Body of pancreas (tissue), 4 donors: ENCODE results near the gene PRIMA1. TPM values are rescaled to one million over a fixed set of nuclear protein-coding genes. Genes with fewer than 3 reads are reported as not detected.

ENCODE experiments used
- ATAC-seq: fragments of 150-250 bp; one replicate; pipeline ENCODE4 v1.9.1; 2016
- DNase-seq, 4 donors: peaks; one replicate each; pipeline ENCODE4 v3.0.0-alpha.2; 2019
- H3K27ac ChIP-seq, 4 donors: fragments of 200-600 bp; sonication (generic); 1 replicate in 3 of 4; 2 replicates in 1 of 4; pipeline versions ENCODE4 v1.5.1 to v1.6.1; 2016 to 2019; ENCODE audit warnings: mild to moderate bottlenecking in 1 of 4, mixed read lengths in 1 of 4, moderate library complexity in 1 of 4
- H3K27me3 ChIP-seq, 2 donors: fragments of 200-600 bp; sonication (generic); one replicate each; pipeline ENCODE4 v1.6.0; 2016; ENCODE audit warnings: mild to moderate bottlenecking in 1 of 2
- H3K36me3 ChIP-seq, 2 donors: fragments of 200-600 bp; sonication (generic); replicated peaks in 1 of 2; 2 replicates each; pipeline ENCODE4 v1.5.1; 2016; ENCODE audit warnings: low read depth in 2 of 2; ENCODE audit not compliant: insufficient read depth in 1 of 2
- H3K4me1 ChIP-seq: fragments of 200-600 bp; sonication (generic); one replicate; pipeline ENCODE4 v1.6.0; 2016
- H3K4me3 ChIP-seq, 2 donors: fragments of 200-600 bp; sonication (generic); 1 replicate in 1 of 2; 2 replicates in 1 of 2; pipeline ENCODE4 v1.5.1; 2016 to 2019
- H3K9me3 ChIP-seq, 3 donors: fragments of 200-600 bp; sonication (generic); 1 replicate in 2 of 3; 2 replicates in 1 of 3; pipeline ENCODE4 v1.5.1; 2016
- POLR2A ChIP-seq, 3 donors: fragments of 450-650 bp; IDR thresholded peaks; one replicate each; pipeline ENCODE4 v1.6.1; 2016; ENCODE audit warnings: antibody characterized with exemption in 3 of 3, mild to moderate bottlenecking in 2 of 3
- WGBS, 2 donors: methylation state at CpG; one replicate each; pipeline ENCODE4 v1.1.5; 2017; 5-methylcytosine and 5-hydroxymethylcytosine counted together
- intact Hi-C: fragments of 100-400 bp; cut with DNase I; formaldehyde crosslinking; loops from one replicate; pipeline ENCODE4 v1.15.1; 2023
- total RNA-seq, 2 donors: library from RNA; depleted of rRNA; stranded (reverse); fragments of >200 nt; gene quantifications; one replicate each; pipeline ENCODE4 v1.1.0, GENCODE V29; 2016
- TF ChIP-seq, protein P1 (sequence below), 7 experiments: fragments of 450-650 bp in 4 of 7; fragments of 200-600 bp in 3 of 7; sonication (generic) in 3 of 7; IDR thresholded peaks; one replicate each; pipeline ENCODE4 v1.5.1; 2016 to 2019; ENCODE audit warnings: antibody characterized with exemption in 7 of 7

The PRIMA1 gene
- total RNA-seq, 2 donors from 2014 or later = 0.26 to 0.33 TPM

DNA sequence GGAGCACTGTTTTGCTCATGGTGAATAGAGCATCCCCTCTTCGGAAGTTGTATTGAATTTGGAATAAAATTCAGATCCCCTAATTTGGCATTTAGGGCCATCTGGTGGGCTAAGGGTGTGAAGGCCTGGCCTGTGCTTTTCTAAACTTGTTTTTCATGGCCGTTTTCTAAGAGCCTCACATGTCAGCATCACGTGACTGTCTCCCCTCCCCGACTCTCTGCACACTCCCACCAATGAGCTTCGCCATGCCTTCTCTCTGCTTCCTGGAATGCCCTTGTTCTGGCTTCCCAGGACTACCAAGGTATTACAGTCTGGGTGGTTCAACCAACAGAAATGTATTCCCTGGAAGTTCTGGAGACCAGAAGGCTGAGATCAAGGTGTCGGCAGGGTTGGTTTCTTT lies 85.3 kb downstream of the PRIMA1 start:
- Histone ChIP-seq H3K4me1 (no peaks in the 10 kb centered on the region), H3K9me3 (no peaks in the 10 kb centered on the region), H3K36me3 (no peaks in the 10 kb centered on the region), H3K27ac (no peak overlapping the region), H3K4me3 (no peak overlapping the region), H3K27me3 (no peaks in the 10 kb centered on the region)
- no peak for DNase-seq
- intact Hi-C loops = no loop called here
- WGBS, 2 donors = 81 to 82% methylated on average over 6 of the region's 6 CpGs
- TF ChIP-seq, protein P1, sequence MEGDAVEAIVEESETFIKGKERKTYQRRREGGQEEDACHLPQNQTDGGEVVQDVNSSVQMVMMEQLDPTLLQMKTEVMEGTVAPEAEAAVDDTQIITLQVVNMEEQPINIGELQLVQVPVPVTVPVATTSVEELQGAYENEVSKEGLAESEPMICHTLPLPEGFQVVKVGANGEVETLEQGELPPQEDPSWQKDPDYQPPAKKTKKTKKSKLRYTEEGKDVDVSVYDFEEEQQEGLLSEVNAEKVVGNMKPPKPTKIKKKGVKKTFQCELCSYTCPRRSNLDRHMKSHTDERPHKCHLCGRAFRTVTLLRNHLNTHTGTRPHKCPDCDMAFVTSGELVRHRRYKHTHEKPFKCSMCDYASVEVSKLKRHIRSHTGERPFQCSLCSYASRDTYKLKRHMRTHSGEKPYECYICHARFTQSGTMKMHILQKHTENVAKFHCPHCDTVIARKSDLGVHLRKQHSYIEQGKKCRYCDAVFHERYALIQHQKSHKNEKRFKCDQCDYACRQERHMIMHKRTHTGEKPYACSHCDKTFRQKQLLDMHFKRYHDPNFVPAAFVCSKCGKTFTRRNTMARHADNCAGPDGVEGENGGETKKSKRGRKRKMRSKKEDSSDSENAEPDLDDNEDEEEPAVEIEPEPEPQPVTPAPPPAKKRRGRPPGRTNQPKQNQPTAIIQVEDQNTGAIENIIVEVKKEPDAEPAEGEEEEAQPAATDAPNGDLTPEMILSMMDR (IDR thresholded peaks at IDR 0.05) = no peak
- no peak for TF ChIP-seq POLR2A (IDR thresholded peaks at IDR 0.05)
- ATAC-seq = no peak

DNA sequence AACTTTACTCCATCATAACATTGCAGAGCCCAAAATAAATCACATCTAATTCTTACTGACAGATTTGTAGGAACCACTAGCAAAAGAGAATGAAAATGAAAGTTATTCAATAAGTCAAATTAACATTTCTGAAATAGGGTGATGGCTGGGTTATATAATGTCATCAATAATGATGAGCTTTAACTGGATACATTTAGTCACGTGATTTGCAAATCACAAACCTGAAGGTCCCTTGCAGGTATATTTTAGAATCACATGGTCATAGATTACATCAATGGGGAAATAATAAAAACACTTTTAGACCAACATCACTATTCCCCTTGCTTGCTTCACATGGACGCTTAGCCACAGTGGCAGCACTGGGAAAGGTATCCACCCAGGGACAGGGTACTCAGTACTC lies 86.7 kb downstream of the PRIMA1 start:
- Histone ChIP-seq H3K9me3 (no peaks in the 10 kb centered on the region), H3K4me1 (no peaks in the 10 kb centered on the region), H3K36me3 (no peaks in the 10 kb centered on the region), H3K4me3 (no peak overlapping the region), H3K27me3 (no peaks in the 10 kb centered on the region), H3K27ac (no peak overlapping the region)
- TF ChIP-seq POLR2A (IDR thresholded peaks at IDR 0.05) = no peak
- TF ChIP-seq, protein P1 (IDR thresholded peaks at IDR 0.05) = no peak
- WGBS, 2 donors = 86 to 88% methylated on average over 2 of the region's 2 CpGs
- intact Hi-C loops = no loop called here
- DNase-seq (no peak), ATAC-seq (no peak)

GRCh38 chr14:93700928-93701327 lies 87.4 kb downstream of the PRIMA1 start:
- DNase-seq = no peak

DNA sequence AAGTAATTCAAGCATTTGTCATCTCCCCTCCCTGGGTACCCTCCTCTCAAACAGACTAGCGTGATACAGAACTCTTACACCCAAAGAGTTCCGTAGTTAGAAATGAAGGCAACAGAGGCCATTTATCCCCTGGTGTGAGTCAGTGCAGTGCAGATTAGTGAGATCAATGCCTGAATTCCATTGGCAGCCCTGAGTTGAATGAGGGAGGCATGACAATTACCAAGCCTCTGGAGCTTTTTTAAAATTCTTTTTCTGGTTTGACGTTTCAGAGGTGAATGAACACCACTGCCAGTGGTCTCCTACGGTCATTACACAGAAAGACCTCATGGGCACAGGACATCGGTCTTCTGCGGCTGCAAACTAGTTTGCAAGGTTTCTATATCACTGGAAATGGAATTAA lies 94.4 kb downstream of the PRIMA1 start:
- Histone ChIP-seq H3K36me3 (no peaks in the 10 kb centered on the region), H3K4me1 (no peaks in the 10 kb centered on the region), H3K27me3 (no peaks in the 10 kb centered on the region), H3K4me3 (no peak overlapping the region), H3K9me3 (no peaks in the 10 kb centered on the region), H3K27ac (no peak overlapping the region)
- ATAC-seq (no peak), DNase-seq (no peak)
- intact Hi-C loops = no loop called here
- 57 to 65% methylated on average over 6 of the region's 6 CpGs for WGBS, 2 donors
- TF ChIP-seq, protein P1 (IDR thresholded peaks at IDR 0.05) = no peak
- TF ChIP-seq POLR2A (IDR thresholded peaks at IDR 0.05) = no peak

More at GRCh38 chr14:93700928-93701327, 87.4 kb downstream of the PRIMA1 start:
- Histone ChIP-seq H3K27me3 (no peaks in the 10 kb centered on the region), H3K9me3 (no peaks in the 10 kb centered on the region), H3K4me3 (no peak overlapping the region), H3K27ac (no peak overlapping the region), H3K4me1 (no peaks in the 10 kb centered on the region), H3K36me3 (no peaks in the 10 kb centered on the region)
- intact Hi-C loops = no loop called here
- no peak for ATAC-seq
- TF ChIP-seq, protein P1 (IDR thresholded peaks at IDR 0.05) = no peak
- TF ChIP-seq POLR2A (IDR thresholded peaks at IDR 0.05) = no peak

DNA sequence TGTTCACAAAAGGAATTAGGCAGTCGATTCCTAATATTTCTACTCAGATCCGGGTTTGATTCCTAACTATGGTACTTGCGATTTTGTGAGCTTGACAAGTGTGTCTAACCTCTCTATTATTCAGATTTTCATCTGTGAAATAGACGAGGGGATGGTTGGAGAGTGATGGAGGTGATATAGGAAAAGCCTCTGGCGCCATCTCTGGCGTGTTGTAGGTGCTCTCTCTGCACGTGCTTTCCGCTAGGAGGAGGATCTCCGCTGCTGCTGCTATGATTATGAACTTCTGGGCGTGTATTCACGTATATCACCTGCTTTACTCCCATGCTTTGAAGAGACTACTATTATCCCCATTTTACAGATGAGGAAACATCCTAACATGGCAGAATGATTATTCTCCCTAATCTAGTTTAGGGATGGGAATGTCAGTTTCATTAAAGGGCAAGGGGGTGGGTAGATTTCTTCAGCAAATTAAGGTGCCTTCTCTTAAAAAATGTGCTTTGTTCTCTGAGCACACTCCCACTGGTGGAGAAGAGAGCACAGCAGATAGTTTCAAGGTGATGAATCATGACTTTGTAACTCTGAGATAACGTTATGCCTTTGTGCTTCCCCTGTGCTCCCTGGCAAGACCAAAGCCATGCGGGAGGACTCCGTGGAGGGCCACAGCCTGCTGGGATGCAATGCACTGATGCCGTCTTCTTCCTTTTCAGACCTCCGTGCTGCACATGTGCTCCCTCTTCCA lies 97.1 kb downstream of the PRIMA1 start:
- ATAC-seq (no peak), DNase-seq (no peak)
- Histone ChIP-seq H3K27ac (no peak overlapping the region), H3K9me3 (no peaks in the 10 kb centered on the region), H3K27me3 (no peaks in the 10 kb centered on the region), H3K4me3 (no peak overlapping the region), H3K36me3 (no peaks in the 10 kb centered on the region), H3K4me1 (no peaks in the 10 kb centered on the region)
- intact Hi-C loops = no loop called here
- TF ChIP-seq POLR2A (IDR thresholded peaks at IDR 0.05) = no peak
- TF ChIP-seq, protein P1 (IDR thresholded peaks at IDR 0.05) = no peak
- WGBS, 2 donors = 88 to 90% methylated on average over 16 of the region's 16 CpGs
